Activated CD8-positive, alpha-beta memory T cell treated with anti-CD3 and anti-CD28 coated beads, Interleukin-2, amount 50 U/mL, for 24 hours (primary cell): ENCODE measurements around the gene GFAP.

ENCODE experiments used
- DNase-seq: peaks from one replicate; pipeline ENCODE4 v3.0.0-alpha.2; 2020; ENCODE audit errors: extremely low read depth

GFAP gene

DNA sequence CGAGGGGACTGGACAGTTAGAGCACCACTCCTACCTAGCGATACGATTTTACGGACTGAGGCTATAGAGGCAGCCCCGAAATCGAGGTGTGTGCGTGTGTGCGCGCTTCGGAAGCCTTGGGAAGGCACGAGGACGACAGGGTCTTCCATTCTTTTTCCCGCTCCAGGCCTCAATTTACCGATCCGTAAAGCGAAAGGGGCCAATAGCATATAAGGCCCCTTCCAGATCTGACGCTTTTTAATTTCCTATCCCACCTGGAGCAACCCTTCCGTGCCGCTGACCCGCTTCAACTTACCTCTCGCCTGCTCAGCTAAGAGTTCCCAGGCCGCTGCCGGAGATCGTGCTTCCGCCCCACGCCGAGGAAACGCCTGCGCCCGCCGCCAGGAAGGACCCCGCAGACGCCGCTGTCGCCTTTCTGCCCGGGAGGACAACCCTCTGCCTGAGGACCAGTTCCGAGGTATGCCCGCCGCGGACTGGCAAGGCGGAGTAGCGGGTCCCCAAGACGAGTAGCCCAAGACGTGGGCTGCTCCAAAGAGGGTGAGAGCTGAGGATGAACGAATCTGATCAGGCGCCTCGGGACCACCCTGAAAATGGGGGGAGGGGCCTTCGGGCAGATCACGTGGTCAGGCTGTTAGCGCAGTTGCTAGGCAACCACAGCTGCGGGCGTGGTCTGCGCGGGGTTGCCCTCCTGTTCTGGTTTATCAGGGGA is 16.1 kb downstream of the GFAP start, which contains the start of gene EFTUD2:
TSS of gene EFTUD2 (minus strand) at position 372 of the 709 bp plus-strand sequence. CDS start 4,924 bp downstream, outside the sequence.
- peak; percentile 75 for DNase-seq

DNA sequence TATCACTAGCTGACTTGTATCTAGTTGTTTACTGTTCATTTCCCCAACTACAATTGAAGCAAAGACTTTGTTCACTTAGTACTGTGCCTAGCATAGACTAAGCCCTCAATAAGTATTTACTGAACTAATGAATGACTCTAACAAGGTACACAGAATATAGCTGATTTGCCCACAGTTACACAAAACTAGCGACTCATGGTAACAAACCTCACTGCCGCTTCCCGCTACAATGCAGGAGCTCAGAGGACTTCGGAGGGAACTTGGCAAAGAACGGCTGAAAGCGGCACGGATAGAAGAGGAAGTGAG is 16.6 kb downstream of the GFAP start:
- no peak for DNase-seq

DNA sequence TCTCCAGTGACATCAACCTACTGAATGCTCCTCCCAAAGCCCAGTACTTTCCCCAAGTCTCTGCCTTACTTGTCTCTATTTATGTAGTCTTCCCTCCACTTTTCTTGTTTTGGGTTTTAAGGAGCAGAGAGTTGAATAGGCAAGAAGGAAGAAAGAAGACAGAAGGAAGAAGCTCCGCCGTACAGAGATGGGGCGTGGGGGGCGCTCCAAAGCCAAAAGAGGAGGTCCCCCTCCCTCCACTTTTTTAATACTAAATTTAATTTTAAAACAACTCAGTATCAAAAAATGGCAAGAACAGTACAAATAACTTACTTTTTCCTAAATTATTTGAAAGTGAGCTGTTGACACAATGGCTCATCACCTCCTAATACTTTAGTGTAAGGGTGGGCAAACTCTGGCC is 20.7 kb downstream of the GFAP start:
- DNase-seq, result no peak

DNA sequence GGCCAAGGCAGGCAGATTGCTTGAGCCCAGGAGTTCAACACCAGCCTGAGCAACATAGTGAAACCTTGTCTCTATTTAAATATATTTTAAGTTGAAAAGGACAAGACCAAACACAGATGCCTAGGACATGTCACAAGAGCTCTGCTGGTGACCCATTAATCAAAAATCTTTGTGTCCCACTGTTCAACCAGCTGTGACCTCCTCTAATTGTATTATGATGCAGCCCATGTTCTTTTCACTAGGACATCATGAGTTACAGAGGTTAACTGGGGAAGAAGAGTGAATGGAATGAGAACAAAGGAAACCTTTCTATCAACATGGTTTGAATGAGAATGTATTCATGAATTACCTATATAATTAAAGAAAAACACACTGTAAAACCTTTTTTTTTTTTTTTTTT is 23.1 kb downstream of the GFAP start:
- no peak for DNase-seq

DNA sequence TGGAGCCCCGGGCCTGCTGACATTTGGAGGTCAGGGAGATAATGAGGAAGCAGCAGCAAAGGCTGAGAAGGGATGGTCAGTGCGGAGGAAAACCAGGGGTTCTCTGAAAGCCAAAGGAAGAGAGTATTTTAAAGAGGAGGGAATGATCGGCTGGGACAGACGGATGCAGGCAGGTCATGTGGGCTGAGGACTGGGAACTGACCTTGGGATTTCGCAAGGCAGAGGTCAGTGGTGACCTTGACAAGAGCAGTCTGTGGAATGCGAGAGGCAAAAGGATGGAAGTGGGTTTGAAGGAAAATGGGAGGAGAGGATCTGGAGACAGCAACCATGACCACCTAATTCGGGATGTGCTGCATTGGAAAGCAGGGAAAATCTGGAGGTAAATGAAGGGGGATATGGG is 26.3 kb downstream of the GFAP start:
- DNase-seq, result no peak

DNA sequence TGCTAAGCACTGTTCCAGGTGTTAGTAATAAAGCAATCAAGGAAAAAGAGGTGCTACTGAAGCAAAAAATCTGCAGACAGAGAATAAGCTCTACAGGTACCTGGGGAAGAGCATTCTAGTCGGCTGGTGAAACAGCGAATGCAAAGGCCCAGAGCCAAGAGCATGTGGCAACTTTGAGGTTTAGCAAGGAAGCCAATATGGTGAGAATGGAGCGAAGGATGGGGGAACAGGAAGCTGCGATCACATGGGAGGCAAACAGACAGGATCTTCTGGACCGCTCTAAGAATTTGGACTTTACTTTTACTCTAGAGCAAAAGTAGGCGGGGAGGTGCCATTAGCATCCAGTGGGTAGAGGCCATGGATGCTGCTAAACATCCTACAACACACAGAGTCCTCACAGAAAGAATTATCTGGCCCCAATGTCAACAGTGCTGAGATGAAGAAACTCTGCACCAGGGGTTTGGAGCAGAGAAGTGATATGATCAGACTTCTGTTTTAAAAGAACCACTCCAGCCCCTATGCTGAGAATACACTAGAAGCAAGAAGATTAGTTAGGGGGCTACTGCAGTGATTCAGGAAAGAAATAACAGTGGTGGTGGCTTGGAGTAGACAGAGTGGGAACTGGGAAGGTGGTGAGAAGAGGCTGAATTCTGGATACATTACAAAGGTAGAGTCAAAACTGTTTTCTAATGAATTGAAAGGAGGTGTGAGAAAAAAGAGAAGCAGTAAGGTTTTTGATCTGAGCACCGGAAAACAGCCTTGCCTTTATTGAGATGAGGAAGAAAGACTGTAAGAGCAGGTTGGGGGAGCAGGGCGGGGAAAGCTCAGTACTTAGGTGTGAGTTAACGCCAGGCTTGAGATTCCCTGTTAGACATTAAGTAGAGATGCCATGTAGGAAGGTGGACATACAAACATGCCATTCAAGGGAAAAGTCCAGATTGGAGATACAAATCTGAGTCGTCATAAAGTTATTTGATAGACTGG is 27.0 kb downstream of the GFAP start:
- no peak for DNase-seq

DNA sequence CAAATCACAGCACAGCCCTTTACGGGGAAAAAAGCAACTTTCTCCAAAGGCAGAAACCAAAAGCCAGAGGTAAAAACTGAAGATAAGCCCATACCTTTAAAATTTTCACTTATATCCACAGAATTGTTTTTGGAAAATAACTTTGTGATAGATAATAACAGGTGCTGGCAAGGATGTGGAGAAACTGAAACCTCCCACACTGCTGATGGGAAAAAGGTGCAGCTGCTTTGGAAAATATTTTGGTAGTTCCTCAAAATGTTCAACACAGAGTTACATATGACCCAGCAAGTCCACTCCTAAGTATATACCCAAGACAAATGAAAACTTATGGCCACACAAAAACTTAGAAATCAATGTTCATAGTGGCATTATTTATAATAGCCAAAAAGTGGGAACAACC is 28.3 kb downstream of the GFAP start:
- DNase-seq, result no peak

DNA sequence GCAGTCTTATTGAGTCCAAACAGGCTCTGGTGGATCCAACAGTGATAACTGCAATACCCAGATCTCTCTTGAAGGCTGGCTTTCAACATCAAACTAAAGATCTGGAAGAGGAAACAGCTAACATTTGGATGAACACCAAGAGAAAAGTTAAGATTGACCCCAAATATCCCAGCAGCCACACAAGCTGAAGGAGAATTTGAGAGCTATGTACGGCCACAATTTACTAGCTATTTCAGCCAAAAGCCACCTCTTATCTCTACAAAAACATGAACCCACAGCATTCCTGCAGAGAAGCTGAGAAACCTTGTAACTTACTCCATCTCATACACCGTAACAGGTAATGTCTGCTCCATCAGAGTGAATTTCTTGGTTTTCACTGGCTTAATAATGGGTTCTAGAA is 30.4 kb downstream of the GFAP start:
- DNase-seq, result no peak

DNA sequence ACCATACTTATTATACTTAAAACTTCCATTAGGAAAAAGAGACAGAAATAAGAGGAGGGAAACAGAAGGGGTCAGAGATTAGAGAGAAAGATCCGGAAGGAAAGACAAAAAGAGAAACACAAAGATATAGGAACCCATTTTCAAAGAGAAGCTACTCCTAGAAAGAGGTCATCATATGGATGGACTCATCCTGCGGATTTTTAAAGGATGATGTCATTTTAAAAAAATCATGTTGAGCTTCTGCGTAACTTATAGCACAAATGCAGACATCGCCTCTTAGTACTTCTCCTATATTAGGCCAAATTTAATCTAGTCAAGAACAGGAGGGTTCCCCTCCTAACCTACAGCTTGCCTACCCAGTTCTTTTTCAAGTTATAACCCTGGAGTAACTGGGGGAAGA is 34.2 kb downstream of the GFAP start:
- DNase-seq, result no peak

DNA sequence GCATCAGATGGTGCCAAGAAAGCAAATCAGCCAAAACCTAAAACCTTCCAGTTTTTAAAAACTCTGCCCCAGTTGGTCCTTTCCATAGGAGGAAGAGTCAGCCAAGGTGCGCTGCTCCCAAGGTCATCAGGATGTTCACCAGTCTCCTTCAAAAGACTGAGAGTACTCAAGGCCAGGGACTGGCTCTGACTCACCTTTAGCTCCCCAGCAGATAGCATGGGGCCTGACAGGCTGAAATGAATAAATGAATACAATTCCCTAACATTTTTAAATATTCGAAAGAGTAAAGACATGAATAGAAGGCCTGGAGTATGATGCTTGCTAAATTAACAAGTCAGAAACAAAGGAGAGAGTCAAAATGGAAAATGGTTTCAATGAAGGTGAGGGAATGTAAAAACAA is 35.2 kb downstream of the GFAP start:
- no peak for DNase-seq

DNA sequence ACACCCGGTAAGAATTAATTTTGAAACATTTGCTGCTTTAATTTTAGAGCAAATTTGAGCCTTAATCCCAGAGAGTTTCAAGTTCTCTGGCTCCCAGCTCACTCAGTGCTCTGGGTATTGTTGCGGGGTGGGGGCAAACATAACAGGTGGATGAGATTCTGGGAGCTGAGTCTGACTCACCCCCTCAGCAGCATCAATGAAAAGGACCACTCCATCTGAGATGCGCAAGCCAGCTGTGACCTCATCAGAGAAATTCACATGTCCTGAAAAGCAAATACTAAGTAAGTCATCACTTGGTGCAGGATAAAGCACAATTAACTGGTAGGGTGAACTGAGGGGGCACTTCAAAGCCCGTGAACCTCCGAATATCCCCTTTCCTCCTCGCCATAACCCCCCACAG is 35.9 kb downstream of the GFAP start:
- no peak for DNase-seq

DNA sequence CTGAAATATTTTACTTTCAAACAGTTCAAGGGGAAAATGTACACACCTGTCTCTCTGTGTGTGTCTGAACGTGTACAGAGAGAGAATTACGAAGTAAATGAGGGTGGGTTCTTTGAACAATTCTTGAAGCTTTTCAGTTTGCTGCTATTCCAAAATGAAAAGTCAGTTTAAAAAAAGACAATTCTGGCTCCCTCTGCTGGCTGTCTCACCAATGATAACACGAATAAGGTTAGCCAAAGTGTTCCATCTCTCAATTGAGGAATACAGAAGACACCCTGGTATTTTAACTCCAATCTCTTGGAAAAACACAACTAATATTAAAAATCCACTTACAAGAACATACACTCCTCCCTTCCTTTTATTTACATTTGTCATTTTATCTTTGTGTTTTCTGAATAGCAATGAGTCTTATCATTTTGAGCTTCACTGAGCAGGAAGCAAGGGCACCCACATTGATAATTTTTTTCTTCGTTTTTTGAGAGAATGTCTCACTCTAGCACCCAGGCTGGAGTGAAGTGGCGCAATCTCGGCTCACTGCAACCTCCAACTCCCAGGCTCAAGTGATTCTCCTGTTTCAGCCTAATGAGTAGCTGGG is 36.6 kb downstream of the GFAP start:
- no peak for DNase-seq

DNA sequence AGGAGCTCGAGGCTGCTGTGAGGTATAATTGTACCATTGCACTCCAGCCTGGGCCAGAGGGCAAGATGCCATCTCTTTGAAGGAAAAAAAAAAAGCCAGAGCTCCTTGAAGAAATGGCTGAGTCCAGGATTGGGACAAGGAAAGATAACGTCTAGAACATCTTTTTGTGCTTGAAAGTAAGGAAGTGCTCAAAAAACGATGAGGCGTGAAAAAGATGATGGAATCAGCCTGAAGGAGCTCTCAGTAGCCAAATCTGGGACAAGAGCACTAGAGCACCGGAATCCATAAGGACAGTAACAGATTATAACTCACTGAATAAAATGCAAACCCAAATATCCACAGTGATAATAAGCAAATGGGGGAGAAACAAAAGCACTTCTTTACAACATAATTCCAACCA is 38.2 kb downstream of the GFAP start:
- no peak for DNase-seq

DNA sequence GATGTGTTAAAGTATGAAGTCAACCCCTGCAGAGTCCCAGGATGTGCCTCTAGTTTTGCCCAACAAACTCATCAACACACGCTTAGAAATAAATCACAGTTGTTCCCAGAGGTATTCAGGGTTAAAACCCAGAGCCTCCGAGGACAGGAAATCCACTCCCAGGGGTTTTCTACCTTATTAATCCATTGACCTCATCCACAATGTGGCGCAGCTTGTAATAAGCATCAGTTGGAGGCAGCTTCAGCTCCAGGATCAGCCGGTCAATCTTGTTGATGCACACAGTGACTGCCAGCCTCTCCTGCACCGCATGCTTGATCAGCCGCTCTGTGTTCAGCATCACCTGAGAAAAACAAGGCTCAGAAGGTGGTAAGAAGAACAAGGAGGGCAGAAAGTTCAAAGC is 39.5 kb downstream of the GFAP start:
- no peak for DNase-seq

DNA sequence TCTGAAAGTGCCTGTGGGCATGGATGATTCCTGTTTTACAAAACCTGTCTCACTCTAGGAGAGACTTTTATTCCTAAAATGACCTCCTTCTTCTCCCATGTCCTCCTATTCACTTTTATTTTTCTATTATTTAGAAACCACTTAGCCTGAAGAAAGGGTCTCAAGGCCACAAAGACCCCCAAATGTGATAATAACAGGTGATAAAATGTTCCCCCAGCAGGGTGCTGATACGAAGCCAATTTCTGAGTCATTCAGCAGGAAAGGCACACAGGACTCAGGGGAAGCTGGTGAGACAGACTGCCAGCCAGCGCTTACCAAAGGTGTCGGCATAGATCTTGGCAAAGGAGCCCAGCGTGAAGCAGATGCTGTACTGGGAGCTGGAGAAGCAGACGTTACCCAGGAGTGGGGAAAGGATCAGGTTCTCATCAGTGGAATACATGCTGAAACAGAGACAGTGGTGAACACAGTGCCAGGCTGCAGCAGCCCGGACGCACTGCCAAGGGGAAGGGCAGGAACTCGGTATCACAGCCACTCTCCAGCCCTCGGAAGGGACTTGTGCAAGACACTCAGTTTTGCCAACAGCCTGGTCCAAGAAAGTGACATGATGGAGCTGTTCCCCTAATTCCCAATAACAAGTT is 43.0 kb downstream of the GFAP start:
- DNase-seq, result no peak

DNA sequence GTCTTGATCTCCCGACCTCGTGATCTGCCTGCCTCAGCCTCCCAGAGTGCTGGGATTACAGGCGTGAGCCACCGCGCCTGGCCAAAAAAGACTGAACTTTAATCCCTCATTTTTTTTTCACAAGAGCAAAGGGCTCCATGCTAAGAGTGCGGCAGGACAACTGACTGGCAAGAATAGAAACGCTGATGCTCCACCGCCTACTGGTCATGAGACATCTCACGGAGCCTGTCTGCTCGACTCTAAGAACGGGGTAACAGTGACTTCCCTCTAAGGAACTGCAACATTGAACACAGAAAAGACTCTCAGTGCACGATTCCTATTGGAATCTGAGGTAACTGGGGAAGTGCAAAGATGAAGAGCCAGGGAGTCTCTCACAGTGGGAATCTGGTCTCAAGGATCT is 43.7 kb downstream of the GFAP start:
- no peak for DNase-seq

DNA sequence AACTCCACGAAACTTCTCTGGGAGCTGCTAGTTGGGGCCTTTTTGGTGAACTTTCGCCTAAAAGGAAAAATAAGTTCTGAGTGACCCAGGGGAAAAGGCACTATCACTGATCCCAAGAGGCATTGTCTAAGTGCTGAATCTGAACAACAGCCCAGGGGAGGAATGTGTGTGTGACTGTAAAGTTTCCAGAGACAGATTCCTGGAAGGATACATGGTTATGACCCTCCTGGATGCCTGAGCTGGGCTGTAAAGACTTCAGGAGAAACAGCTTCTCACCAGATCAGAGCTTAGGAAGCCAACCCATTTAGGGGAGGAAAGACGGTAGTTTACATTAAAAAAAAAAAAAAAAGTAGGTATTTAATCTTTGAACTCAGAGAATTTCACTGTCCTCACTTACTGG is 47.5 kb downstream of the GFAP start:
- no peak for DNase-seq

DNA sequence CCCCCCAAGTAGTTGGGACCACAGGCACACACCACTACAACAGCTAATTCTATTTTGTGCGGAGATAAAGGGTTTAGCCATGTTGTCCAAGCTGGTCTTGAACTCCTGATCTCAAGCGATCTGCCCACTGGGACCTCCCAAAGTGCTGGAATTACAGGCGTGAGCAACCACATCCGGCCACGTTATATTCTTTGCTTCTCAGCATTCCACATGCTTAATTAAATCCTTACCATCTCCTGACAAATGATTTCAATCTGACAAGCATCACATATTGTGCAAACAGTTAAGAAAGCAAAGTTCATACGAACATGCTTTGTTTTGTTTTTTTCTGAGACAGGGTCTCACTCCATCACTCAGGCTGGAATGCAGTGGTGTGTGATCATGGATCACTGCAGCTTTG is 49.4 kb downstream of the GFAP start:
- DNase-seq, result no peak

DNA sequence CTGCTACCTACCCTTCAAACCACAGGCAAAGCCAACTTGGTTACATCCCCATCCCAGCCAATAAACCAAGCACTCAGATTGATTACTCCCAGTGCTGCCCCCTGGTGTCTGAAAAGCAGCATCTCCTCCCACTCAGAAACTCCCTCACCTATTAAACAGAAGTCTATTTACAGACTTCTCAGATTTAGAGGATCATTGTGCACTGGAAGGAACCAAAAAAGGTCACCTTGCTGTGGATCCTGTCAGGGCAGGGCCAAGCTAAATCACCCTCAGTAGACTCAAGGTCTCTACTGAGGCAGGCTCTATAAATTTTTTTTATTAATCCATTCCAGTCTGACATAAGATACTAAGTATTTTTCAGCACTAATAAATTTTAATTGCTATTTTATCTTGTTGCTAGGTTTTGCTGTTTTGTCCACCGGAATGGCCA is 50.1 kb downstream of the GFAP start:
- peak; percentile 38 for DNase-seq

DNA sequence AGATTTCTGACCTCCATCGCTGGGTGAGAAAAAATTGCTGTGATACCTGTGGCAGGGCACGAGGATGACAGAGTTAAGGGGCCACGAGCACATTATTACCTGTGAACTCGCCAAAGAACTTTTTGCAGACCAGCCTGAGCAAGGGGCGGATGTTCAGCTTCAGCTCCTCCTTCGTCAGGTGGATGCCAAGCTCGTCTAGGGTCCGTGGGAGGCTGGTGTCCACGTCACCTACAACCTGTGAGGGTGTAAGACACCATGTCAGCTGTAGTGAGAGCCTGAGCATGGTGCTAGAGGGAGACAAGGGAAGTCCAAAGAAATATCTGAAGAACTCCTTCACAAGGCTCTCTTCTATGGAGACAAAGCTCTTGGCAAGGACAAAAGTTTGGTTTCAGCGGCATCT is 50.5 kb downstream of the GFAP start:
- DNase-seq, result no peak

DNA sequence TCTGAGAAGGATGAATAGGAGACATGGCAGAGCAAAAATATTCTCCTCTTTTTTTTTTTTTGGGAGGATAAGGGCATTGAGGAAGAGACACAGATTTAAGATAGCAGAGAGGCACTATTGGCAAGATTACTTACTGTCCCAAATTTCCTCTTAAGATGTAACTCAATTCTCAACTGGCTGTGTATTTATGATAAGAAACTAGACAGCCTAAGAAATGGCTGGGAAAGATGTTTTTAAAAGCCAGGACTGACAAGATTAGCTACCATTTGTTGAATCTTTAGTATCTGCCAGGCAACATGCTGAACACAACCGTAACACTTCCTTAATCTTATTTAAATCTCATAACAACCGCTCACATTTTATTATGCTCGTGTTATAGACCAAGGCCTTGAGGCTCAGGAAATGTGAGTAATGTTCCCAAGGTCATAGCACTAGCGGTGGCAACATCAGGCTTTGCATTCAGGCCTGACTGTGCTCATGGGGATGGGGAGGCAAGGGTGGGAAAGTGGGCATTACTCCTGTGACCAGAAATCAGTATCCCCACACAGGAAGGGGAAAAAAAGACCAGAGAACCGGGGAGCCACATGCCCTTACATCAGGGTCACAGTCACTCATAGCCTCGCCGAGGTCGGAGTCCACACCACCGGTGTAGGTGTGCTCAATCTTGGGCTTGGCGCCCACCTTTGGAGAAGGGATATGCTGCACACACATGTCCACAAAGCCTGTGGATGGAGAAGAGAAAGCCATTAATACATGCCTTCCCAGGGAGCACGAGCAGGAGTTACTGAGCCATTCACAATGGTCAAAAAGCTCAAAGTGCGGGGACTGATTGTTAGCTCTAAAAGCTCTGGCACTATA is 52.0 kb downstream of the GFAP start:
- no peak for DNase-seq
